ENCODE results near the gene SLC5A11.

- TF ChIP-seq ATF3 (IDR thresholded peaks at IDR 0.05) (no peak), MAX (IDR thresholded peaks at IDR 0.05) (no peak), CTCF (IDR thresholded peaks at IDR 0.05 in 2 of 3, conservative IDR thresholded peaks at IDR 0.05 in 1 of 3; ENCODE audit: borderline replicate concordance in 1 of 3, insufficient read depth in 1 of 3, low read depth in 2 of 3, low read length in 2 of 3) (no peak), POLR2A (IDR thresholded peaks at IDR 0.05; ENCODE audit: borderline replicate concordance, extremely low read depth, insufficient read depth, insufficient read length) (no peak), EGR1 (IDR thresholded peaks at IDR 0.05; ENCODE audit: low read depth) (no peak), EZH2phosphoT487 (IDR thresholded peaks at IDR 0.05; ENCODE audit: borderline replicate concordance) (no peak), POLR2AphosphoS5 (IDR thresholded peaks at IDR 0.05; ENCODE audit: low read depth, low read length) (no peak), ZBTB33 (IDR thresholded peaks at IDR 0.05; ENCODE audit: extremely low read depth, insufficient replicate concordance, low read length) (no peak), SP1 (IDR thresholded peaks at IDR 0.05; ENCODE audit: low read depth) (no peak)
Observed at GRCh38 chr16:24822974-24823373, 22.8 kb upstream of the SLC5A11 start.

Data from HCT116 (cell line).